HPDE6-E6E7 (cell line): ENCODE measurements around the gene TPD52L2.
"Not testable (repeated sequence)": the region's sequence is repeated elsewhere in the genome, so short reads cannot be mapped to it uniquely, and the experiment has no call there.

ENCODE experiments used
- DNase-seq: peaks from one replicate; pipeline ENCODE4 v3.0.0; 2011; ENCODE audit warnings: missing footprints; ENCODE audit errors: extremely low spot score

The TPD52L2 gene

GRCh38 chr20:63895952-63896263 lies 30.8 kb downstream of the TPD52L2 start:
- no peak for DNase-seq

GRCh38 chr20:63896264-63897105 lies 31.4 kb downstream of the TPD52L2 start:
- DNase-seq: no peak

GRCh38 chr20:63897978-63898561 lies 33.0 kb downstream of the TPD52L2 start:
- DNase-seq: no peak

GRCh38 chr20:63898882-63899558 lies 34.0 kb downstream of the TPD52L2 start:
- DNase-seq: no peak

GRCh38 chr20:63900413-63900812 lies 35.3 kb downstream of the TPD52L2 start:
- no peak for DNase-seq

- DNase-seq: no peak
These were observed 38.9 kb downstream of the TPD52L2 start for GRCh38 chr20:63903796-63904561.

GRCh38 chr20:63908008-63908682 lies 43.1 kb downstream of the TPD52L2 start:
- DNase-seq: no peak

GRCh38 chr20:63911176-63911575 lies 46.1 kb downstream of the TPD52L2 start:
- peak; percentile 100 for DNase-seq

GRCh38 chr20:63913768-63914167 lies 48.7 kb downstream of the TPD52L2 start:
- DNase-seq: no peak

- DNase-seq: no peak
These were observed 50.4 kb downstream of the TPD52L2 start for GRCh38 chr20:63915471-63915870.

- not testable (repeated sequence) for DNase-seq
These were observed 51.4 kb downstream of the TPD52L2 start for GRCh38 chr20:63916371-63916939.

GRCh38 chr20:63917811-63918210 lies 52.7 kb downstream of the TPD52L2 start:
- DNase-seq: no peak

GRCh38 chr20:63919130-63919529 lies 54.1 kb downstream of the TPD52L2 start:
- no peak for DNase-seq

- no peak for DNase-seq
These were observed 55.2 kb downstream of the TPD52L2 start for GRCh38 chr20:63920226-63920625.

GRCh38 chr20:63923651-63924050 lies 58.6 kb downstream of the TPD52L2 start:
- DNase-seq: no peak

- DNase-seq: no peak
These were observed 59.2 kb downstream of the TPD52L2 start for GRCh38 chr20:63924241-63924640.

- no peak for DNase-seq
These were observed 61.2 kb downstream of the TPD52L2 start for GRCh38 chr20:63926298-63926697.

- DNase-seq: no peak
These were observed 64.0 kb downstream of the TPD52L2 start for GRCh38 chr20:63929071-63929470.

GRCh38 chr20:63929473-63929883 lies 64.4 kb downstream of the TPD52L2 start:
- not testable (repeated sequence) for DNase-seq

GRCh38 chr20:63930971-63931553 lies 66.0 kb downstream of the TPD52L2 start:
- DNase-seq: no peak

GRCh38 chr20:63931735-63932134 lies 66.7 kb downstream of the TPD52L2 start:
- DNase-seq: no peak
